Pons (tissue), 1 donor: Measurements from ENCODE around the gene TPP2.

Experiments
- DNase-seq: peaks from one replicate; pipeline ENCODE4 v3.0.0-alpha.2; 2016; ENCODE audit warnings: low spot score

TPP2 gene

GRCh38 chr13:102694937-102695336 lies 98.2 kb downstream of the TPP2 start, which contains the start of gene METTL21C:
TSS of gene METTL21C (minus strand) at chr13:102695044. CDS start at chr13:102694498, 546 bp downstream.
- no peak for DNase-seq

- no peak for DNase-seq
These were observed 99.7 kb downstream of the TPP2 start for GRCh38 chr13:102696465-102696864.

GRCh38 chr13:102697264-102697663 lies 100.5 kb downstream of the TPP2 start:
- no peak for DNase-seq

- DNase-seq: no peak
These were observed 101.3 kb downstream of the TPP2 start for GRCh38 chr13:102697929-102698648.

- DNase-seq: no peak
These were observed 101.8 kb downstream of the TPP2 start for GRCh38 chr13:102698649-102698980.

GRCh38 chr13:102699504-102699903 lies 102.7 kb downstream of the TPP2 start:
- no peak for DNase-seq

GRCh38 chr13:102700088-102701031 lies 103.6 kb downstream of the TPP2 start:
- no peak for DNase-seq

GRCh38 chr13:102701331-102701730 lies 104.5 kb downstream of the TPP2 start:
- no peak for DNase-seq

GRCh38 chr13:102702965-102703725 lies 106.4 kb downstream of the TPP2 start:
- no peak for DNase-seq

GRCh38 chr13:102703726-102704035 lies 106.9 kb downstream of the TPP2 start:
- DNase-seq: no peak

GRCh38 chr13:102704238-102705058 lies 107.7 kb downstream of the TPP2 start:
- no peak for DNase-seq

- peak; percentile 39 for DNase-seq
These were observed 110.7 kb downstream of the TPP2 start for GRCh38 chr13:102707467-102707866.

- no peak for DNase-seq
These were observed 111.4 kb downstream of the TPP2 start for GRCh38 chr13:102708211-102708610.

- DNase-seq: no peak
These were observed 112.2 kb downstream of the TPP2 start for GRCh38 chr13:102708991-102709390.

GRCh38 chr13:102709536-102709935 lies 112.8 kb downstream of the TPP2 start:
- no peak for DNase-seq

- no peak for DNase-seq
These were observed 113.5 kb downstream of the TPP2 start for GRCh38 chr13:102710261-102710679.

GRCh38 chr13:102715447-102715846 lies 118.7 kb downstream of the TPP2 start:
- no peak for DNase-seq

- DNase-seq: no peak
These were observed 122.0 kb downstream of the TPP2 start for GRCh38 chr13:102718746-102719145.

- DNase-seq: peak; percentile 93
These were observed 125.0 kb downstream of the TPP2 start for GRCh38 chr13:102721800-102722231.

- DNase-seq: peak; percentile 67
These were observed 128.1 kb downstream of the TPP2 start for GRCh38 chr13:102724923-102725322.

- DNase-seq: no peak
These were observed 129.6 kb downstream of the TPP2 start for GRCh38 chr13:102726430-102726829.
